Left lung (tissue), 10 donors: Measurements from ENCODE around the gene PALS1. TPM values are rescaled to one million over a fixed set of nuclear protein-coding genes. Genes with fewer than 3 reads are reported as not detected.

ENCODE experiments used
- ATAC-seq: fragments of 200-7000 bp; cut with Tn5 transposase; one replicate; pipeline ENCODE4 v1.9.1; 2020; ENCODE audit warnings: moderate library complexity
- DNase-seq, 4 donors: peaks; one replicate each; pipeline ENCODE4 v3.0.0-alpha.2; 2013 to 2020
- H3K27ac ChIP-seq, 2 donors: fragments of 200-600 bp; sonication (generic) in 1 of 2; one replicate each; pipeline versions ENCODE4 v1.5.0 to v1.8.0; 2020 to 2021
- H3K27me3 ChIP-seq, 2 donors: fragments of 200-600 bp; sonication (generic) in 1 of 2; one replicate each; pipeline versions ENCODE4 v1.5.0 to v1.8.0; 2020 to 2021
- H3K36me3 ChIP-seq, 2 donors: fragments of 200-600 bp; sonication (generic) in 1 of 2; one replicate each; pipeline versions ENCODE4 v1.5.0 to v1.8.0; 2020 to 2021
- H3K4me1 ChIP-seq, 2 donors: fragments of 200-600 bp; one replicate each; pipeline ENCODE4 v1.8.0; 2021
- H3K4me3 ChIP-seq, 2 donors: fragments of 200-600 bp; sonication (generic) in 1 of 2; one replicate each; pipeline versions ENCODE4 v1.5.0 to v1.8.0; 2020 to 2021; ENCODE audit warnings: mild to moderate bottlenecking in 1 of 2
- H3K9me3 ChIP-seq, 2 donors: fragments of 200-600 bp; sonication (generic) in 1 of 2; one replicate each; pipeline versions ENCODE4 v1.5.0 to v1.8.0; 2020 to 2021
- intact Hi-C, 2 donors: fragments of 100-400 bp; cut with DNase I; formaldehyde crosslinking; loops; one replicate each; pipeline versions ENCODE4 v1.11.2 to v1.14.2; 2022
- polyA plus RNA-seq, 6 donors: library from polyadenylated mRNA; unstranded; fragments of 120-200 nt; gene quantifications; one replicate each; pipeline ENCODE4 v1.2.1, GENCODE V29; 2013; ENCODE audit not compliant: insufficient read length in 6 of 6
- total RNA-seq, 2 donors: library from RNA; stranded (reverse); fragmentation: NEBNext Ultra II Directional; extraction: Animal tissue kit (Norgen Biotek cat#: 25700); gene quantifications; one replicate each; pipeline ENCODE4 v1.2.1, GENCODE V29; 2021
- TF ChIP-seq, protein P1 (sequence below), 2 donors: fragments of 200-600 bp; sonication (generic) in 1 of 2; IDR thresholded peaks; one replicate each; pipeline versions ENCODE4 v1.5.0 to v1.8.0; 2021; ENCODE audit warnings: antibody characterized with exemption in 2 of 2
- donor health status: DM: no; HTN: yes; CAD: no.
- donor health status: DM: no; HTN: no; CAD: no.

The PALS1 gene
- total and polyA plus RNA-seq, 8 donors, result 25.5 to 38.6 (median 29.7) TPM

DNA sequence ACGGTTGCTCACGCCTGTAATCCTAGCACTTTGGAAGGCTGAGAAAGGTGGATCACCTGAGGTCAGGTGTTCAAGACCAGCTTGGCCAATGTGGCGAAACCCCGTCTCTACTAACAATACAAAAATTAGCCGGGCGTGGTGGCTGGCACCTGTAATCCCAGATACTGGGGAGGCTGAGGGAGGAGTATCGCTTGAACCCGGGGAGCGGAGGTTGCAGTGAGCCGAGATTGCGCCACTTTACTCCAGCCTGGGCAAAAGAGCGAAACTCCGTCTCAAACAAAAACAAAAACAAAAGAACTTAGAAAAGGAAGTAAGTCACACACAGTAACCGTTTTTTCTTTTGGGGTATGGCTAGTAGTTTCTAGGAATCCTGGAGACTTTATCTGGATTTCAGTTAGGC lies 1.7 kb upstream of the PALS1 start:
- Histone ChIP-seq H3K9me3 (no peaks in the 10 kb centered on the region), H3K36me3 (no peaks in the 10 kb centered on the region), H3K4me1 (peaks cover 5 to 31% of the 10 kb centered on the region in 2 donors), H3K27me3 (no peaks in the 10 kb centered on the region), H3K27ac (no peak overlapping the region), H3K4me3 (no peak overlapping the region)
- intact Hi-C loops, result no loop called here
- TF ChIP-seq, protein P1, sequence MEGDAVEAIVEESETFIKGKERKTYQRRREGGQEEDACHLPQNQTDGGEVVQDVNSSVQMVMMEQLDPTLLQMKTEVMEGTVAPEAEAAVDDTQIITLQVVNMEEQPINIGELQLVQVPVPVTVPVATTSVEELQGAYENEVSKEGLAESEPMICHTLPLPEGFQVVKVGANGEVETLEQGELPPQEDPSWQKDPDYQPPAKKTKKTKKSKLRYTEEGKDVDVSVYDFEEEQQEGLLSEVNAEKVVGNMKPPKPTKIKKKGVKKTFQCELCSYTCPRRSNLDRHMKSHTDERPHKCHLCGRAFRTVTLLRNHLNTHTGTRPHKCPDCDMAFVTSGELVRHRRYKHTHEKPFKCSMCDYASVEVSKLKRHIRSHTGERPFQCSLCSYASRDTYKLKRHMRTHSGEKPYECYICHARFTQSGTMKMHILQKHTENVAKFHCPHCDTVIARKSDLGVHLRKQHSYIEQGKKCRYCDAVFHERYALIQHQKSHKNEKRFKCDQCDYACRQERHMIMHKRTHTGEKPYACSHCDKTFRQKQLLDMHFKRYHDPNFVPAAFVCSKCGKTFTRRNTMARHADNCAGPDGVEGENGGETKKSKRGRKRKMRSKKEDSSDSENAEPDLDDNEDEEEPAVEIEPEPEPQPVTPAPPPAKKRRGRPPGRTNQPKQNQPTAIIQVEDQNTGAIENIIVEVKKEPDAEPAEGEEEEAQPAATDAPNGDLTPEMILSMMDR (IDR thresholded peaks at IDR 0.05), result no peak
- no peak for ATAC-seq
- DNase-seq, result no peak

DNA sequence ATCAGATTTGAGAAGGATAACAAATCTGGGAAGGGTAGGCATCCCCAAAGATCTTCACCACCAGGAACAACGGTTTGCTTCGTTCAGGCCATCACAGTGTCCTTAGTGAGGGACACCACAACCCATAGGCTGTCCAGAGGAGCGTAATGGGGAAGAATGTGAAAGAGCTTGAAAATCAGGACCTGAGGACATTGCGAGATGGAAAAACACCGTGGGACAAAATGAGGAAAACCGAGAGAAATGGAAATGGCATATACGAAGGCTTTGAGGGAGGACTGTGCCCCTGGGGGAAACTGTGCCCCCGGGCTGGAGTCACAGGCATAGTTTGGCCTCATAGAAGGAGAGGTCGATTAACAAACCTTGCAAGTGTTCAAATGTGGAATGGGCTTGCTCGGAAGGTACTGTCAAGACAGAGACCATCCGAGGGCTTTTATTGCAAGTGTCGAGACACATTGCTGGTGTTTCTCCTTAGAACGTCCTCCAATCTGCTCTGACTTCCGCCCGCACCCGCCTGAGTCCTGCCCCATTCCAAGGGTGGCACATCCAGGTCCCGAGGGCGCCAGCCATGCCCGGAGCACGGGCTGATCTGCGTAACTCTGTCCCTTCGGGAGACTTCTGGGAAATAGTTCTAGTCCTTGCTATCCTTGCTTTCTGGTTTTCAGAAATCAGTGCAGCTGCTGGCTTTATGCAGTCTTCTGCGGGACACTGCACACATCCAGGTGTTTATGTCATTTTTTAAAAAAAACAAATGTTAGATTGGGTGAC lies 885 bp upstream of the PALS1 start:
- Histone ChIP-seq H3K27me3 (no peaks in the 10 kb centered on the region), H3K9me3 (no peaks in the 10 kb centered on the region), H3K36me3 (no peaks in the 10 kb centered on the region), H3K4me3 (peak overlapping the region; percentile 77 to 84), H3K4me1 (peaks cover 5 to 35% of the 10 kb centered on the region in 2 donors), H3K27ac (peak overlapping the region; percentile 96 to 99)
- TF ChIP-seq, protein P1 (IDR thresholded peaks at IDR 0.05), result no peak
- ATAC-seq, result peak; percentile 70
- intact Hi-C loops, result no loop called here
- DNase-seq, result peak in 3 of 4 donors; percentile 39 to 88 (median 75)

DNA sequence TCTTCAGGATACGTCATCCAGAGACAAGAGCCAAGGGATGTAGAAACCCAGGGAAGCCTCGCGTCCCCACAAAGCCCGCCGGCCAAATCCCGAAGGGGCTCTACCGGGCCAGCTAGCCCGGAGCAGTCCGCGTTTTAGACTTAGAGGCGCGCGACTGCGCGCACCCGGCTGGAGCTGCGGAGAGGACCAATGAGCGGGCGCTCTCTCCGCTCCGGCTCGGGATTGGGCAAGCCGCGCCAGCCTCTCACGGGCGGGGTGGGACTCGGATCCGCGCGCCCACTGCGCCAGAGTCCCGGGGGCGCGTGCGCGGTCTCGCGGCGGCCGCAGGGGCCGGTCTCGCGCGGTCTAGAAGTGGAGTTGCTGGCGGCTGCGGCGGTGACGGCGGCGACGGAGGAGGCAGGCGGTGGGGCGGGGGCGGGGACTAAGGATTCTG lies 241 bp upstream of the PALS1 start:
- ATAC-seq, result peak; percentile 95
- intact Hi-C loops, result no loop called here

DNA sequence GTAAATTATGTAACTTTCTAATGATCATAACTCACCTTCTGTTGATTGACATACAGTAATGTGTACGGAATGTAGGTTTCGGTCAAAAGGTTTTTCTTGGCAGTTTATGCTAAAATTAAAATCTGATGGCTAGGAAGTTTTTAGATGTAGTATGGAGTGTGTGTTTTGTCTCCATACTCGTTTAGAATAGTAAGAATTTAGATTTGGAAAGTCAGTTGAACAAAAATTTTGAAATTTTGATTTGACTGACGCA lies 859 bp downstream of the PALS1 start:
- Histone ChIP-seq H3K9me3 (no peaks in the 10 kb centered on the region), H3K36me3 (no peaks in the 10 kb centered on the region), H3K27me3 (no peaks in the 10 kb centered on the region), H3K4me3 (peak overlapping the region; percentile 77 to 84), H3K4me1 (peaks cover 5 to 36% of the 10 kb centered on the region in 2 donors), H3K27ac (peak overlapping the region; percentile 96 to 99)
- no peak for ATAC-seq
- TF ChIP-seq, protein P1 (IDR thresholded peaks at IDR 0.05), result no peak
- DNase-seq, result peak in 1 of 4 donors; percentile 18
- intact Hi-C loops, result no loop called here

More for the DNA sequence above, 241 bp upstream of the PALS1 start:
- peak; percentile 97 to 99 (median 97) for DNase-seq
- peaks cover 5 to 36% of the 10 kb centered on the region in 2 donors for H3K4me1 ChIP-seq
- H3K4me3 ChIP-seq, result peak overlapping the region; percentile 77 to 84
- TF ChIP-seq, protein P1 (IDR thresholded peaks at IDR 0.05), result no peak
- H3K27ac ChIP-seq, result peak overlapping the region; percentile 96 to 99
- H3K9me3 ChIP-seq, result no peaks in the 10 kb centered on the region
- H3K27me3 ChIP-seq, result no peaks in the 10 kb centered on the region
- H3K36me3 ChIP-seq, result no peaks in the 10 kb centered on the region

DNA sequence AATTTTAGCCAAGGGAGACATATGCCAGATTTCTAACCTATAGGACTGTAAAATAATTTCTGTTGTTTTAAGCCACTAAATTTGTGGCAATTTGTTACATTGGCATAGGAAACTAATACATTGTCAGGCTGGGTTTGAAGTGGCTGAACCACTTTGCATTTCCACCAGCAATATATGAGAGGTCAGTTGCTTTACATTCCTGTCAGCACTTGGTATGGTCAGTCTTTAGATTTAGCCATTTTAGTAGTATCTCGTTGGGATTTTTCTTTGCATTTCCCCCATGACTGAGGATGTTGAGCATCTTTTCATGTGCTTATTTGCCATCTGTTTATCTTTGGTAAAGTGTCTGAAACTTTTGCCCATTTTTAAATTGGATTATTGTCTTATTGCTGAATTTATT lies 3.9 kb downstream of the PALS1 start:
- Histone ChIP-seq H3K36me3 (no peaks in the 10 kb centered on the region), H3K4me1 (peaks cover 4 to 29% of the 10 kb centered on the region in 2 donors)

More for the DNA sequence above, 3.9 kb downstream of the PALS1 start:
- Histone ChIP-seq H3K4me3 (no peak overlapping the region), H3K27ac (no peak overlapping the region), H3K9me3 (no peaks in the 10 kb centered on the region), H3K27me3 (no peaks in the 10 kb centered on the region)
- TF ChIP-seq, protein P1 (IDR thresholded peaks at IDR 0.05), result no peak
- intact Hi-C loops, result no loop called here
- no peak for DNase-seq
- ATAC-seq, result no peak
